ENCODE measurements around the gene AKR1C8. TPM values are rescaled to one million over a fixed set of nuclear protein-coding genes. Genes with fewer than 3 reads are reported as not detected.

The AKR1C8 gene
- total and polyA plus RNA-seq, 8 donors, result 0.26 TPM; not detected in 7

GRCh38 chr10:5199398-5199797 lies 14.4 kb upstream of the AKR1C8 start:
- Histone ChIP-seq H3K9me3 (peaks cover 0 to 18% of the 10 kb centered on the region in 2 donors), H3K27ac (no peak overlapping the region), H3K36me3 (no peaks in the 10 kb centered on the region), H3K4me3 (no peak overlapping the region), H3K27me3 (no peaks in the 10 kb centered on the region), H3K4me1 (no peaks in the 10 kb centered on the region)
- DNase-seq, result no peak
- TF ChIP-seq CTCF (IDR thresholded peaks at IDR 0.05), result no peak
- intact Hi-C loops (cut with DNase I), result no loop called here
- no peak for ATAC-seq

GRCh38 chr10:5198386-5198785 lies 13.4 kb upstream of the AKR1C8 start:
- Histone ChIP-seq H3K4me1 (no peaks in the 10 kb centered on the region), H3K9me3 (peaks cover 0 to 18% of the 10 kb centered on the region in 2 donors), H3K4me3 (no peak overlapping the region), H3K36me3 (no peaks in the 10 kb centered on the region), H3K27ac (no peak overlapping the region), H3K27me3 (no peaks in the 10 kb centered on the region)
- DNase-seq (no peak), ATAC-seq (no peak)
- intact Hi-C loops (cut with DNase I), result no loop called here
- no peak for TF ChIP-seq CTCF (IDR thresholded peaks at IDR 0.05)

GRCh38 chr10:5196702-5197113 lies 11.8 kb upstream of the AKR1C8 start, which contains the start of gene AKR1C4:
AKR1C4 (plus strand) TSS chr10:5196837; CDS start chr10:5196868, 31 bp downstream.
- no peaks in the 10 kb centered on the region for H3K36me3 ChIP-seq
- no peak for DNase-seq

GRCh38 chr10:5195727-5196374 lies 10.9 kb upstream of the AKR1C8 start:
- H3K4me1 ChIP-seq, result no peaks in the 10 kb centered on the region
- intact Hi-C loops (cut with DNase I), result no loop called here
- no peaks in the 10 kb centered on the region for H3K9me3 ChIP-seq
- no peaks in the 10 kb centered on the region for H3K36me3 ChIP-seq
- no peak overlapping the region for H3K4me3 ChIP-seq
- H3K27ac ChIP-seq, result no peak overlapping the region
- DNase-seq (no peak), ATAC-seq (no peak)
- no peak for TF ChIP-seq CTCF (IDR thresholded peaks at IDR 0.05)
- no peaks in the 10 kb centered on the region for H3K27me3 ChIP-seq

More at GRCh38 chr10:5196702-5197113, 11.8 kb upstream of the AKR1C8 start, which contains the start of gene AKR1C4:
- no peak for ATAC-seq
- Histone ChIP-seq H3K27ac (no peak within 1 kb of the TSS), H3K9me3 (peaks cover 0 to 4% of the 10 kb centered on the region in 2 donors), H3K4me3 (no peak within 1 kb of the TSS), H3K27me3 (no peaks in the 10 kb centered on the region), H3K4me1 (no peaks in the 10 kb centered on the region)
- TF ChIP-seq CTCF (IDR thresholded peaks at IDR 0.05), result no peak
- intact Hi-C loops (cut with DNase I), result no loop called here

GRCh38 chr10:5194431-5194830 lies 9.5 kb upstream of the AKR1C8 start:
- intact Hi-C loops (cut with DNase I), result no loop called here
- no peak for ATAC-seq
- TF ChIP-seq CTCF (IDR thresholded peaks at IDR 0.05), result no peak
- DNase-seq, result no peak
- Histone ChIP-seq H3K9me3 (no peaks in the 10 kb centered on the region), H3K27ac (no peak overlapping the region), H3K4me1 (no peaks in the 10 kb centered on the region), H3K4me3 (no peak overlapping the region), H3K36me3 (no peaks in the 10 kb centered on the region), H3K27me3 (no peaks in the 10 kb centered on the region)

All from left lung (tissue), 10 donors.